Uterus (tissue), 2 donors: ENCODE data around the gene KCNMA1.

Experiments used
- CTCF ChIP-seq, 4 experiments: fragments of 200-600 bp in 2 of 4; fragments of 450-650 bp in 2 of 4; sonication (generic) in 2 of 4; IDR thresholded peaks; one replicate each; pipeline ENCODE4 v1.5.1; 2016 to 2019; ENCODE audit warnings: antibody characterized with exemption in 4 of 4, mild to moderate bottlenecking in 2 of 4, moderate library complexity in 1 of 4
- POLR2A ChIP-seq, 2 donors: fragments of 450-650 bp; IDR thresholded peaks; one replicate each; pipeline ENCODE4 v1.6.1; 2016; ENCODE audit warnings: antibody characterized with exemption in 2 of 2, mild to moderate bottlenecking in 1 of 2, moderate library complexity in 1 of 2

GRCh38 chr10:77492368-77492994 lies 145.1 kb downstream of the KCNMA1 start:
- TF ChIP-seq CTCF (IDR thresholded peaks at IDR 0.05) (no peak), POLR2A (IDR thresholded peaks at IDR 0.05) (no peak)
